Measurements from ENCODE around the gene TICAM2. TPM values are rescaled to one million over a fixed set of nuclear protein-coding genes. Genes with fewer than 3 reads are reported as not detected.

The TICAM2 gene
- total and polyA plus RNA-seq, 2 donors (not counting 1 experiment from before 2014, with no cell fraction given) = 0.55 to 5.4 TPM

DNA sequence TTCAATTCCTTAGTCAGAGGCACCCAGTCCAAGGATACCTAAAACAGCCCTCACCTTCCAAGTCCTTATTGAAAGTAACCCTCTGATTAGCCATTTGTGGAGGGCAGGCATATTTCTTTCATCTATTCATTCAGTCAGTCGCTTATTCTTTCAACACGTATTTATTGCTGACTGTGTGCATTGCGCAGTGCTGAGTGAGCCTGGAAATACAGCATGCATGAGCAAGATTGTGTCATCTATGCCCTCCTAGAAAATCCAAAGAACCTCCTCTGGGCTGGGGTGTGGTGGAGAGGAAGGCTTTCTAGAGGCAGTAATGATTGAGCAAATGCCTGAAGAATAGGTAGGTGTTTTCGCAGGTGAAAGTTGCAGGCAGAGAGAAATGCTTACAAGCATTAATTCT is 49.2 kb downstream of the TICAM2 start:
- Mint-ChIP-seq H3K4me1 (no peaks in the 10 kb centered on the region), H3K27me3 (no peaks in the 10 kb centered on the region), H3K27ac (no peak overlapping the region), H3K9me3 (ENCODE audit: insufficient read depth) (no peaks in the 10 kb centered on the region), H3K4me3 (no peak overlapping the region)
- POLR2A ChIA-PET = no interaction called here
- H3K4me2 ChIP-seq (replicated peaks; ENCODE audit: low read depth, low read length, poor library complexity, severe bottlenecking) = no peak overlapping the region
- H3K27ac ChIP-seq (ENCODE audit: low read length in 2 of 2) = no peak overlapping the region
- no peak overlapping the region for H2AFZ ChIP-seq (ENCODE audit: insufficient read depth, low read depth, low read length, poor library complexity, severe bottlenecking)
- no peaks in the 10 kb centered on the region for H3K79me2 ChIP-seq (ENCODE audit: control insufficient read depth, insufficient read depth, low read length)
- H3K9me3 ChIP-seq (ENCODE audit: control extremely low read depth in 1 of 3, control insufficient read depth in 2 of 3, insufficient read depth in 1 of 3, low read length in 2 of 3) = no peaks in the 10 kb centered on the region
- no peak overlapping the region for H3K9ac ChIP-seq (ENCODE audit: low read length)
- H3K36me3 ChIP-seq (replicated peaks in 1 of 2; ENCODE audit: control extremely low read depth in 1 of 2, control insufficient read depth in 1 of 2, extremely low read depth in 1 of 2, insufficient read depth in 2 of 2, low read length in 1 of 2) = no peaks in the 10 kb centered on the region
- TF ChIP-seq, protein P1, sequence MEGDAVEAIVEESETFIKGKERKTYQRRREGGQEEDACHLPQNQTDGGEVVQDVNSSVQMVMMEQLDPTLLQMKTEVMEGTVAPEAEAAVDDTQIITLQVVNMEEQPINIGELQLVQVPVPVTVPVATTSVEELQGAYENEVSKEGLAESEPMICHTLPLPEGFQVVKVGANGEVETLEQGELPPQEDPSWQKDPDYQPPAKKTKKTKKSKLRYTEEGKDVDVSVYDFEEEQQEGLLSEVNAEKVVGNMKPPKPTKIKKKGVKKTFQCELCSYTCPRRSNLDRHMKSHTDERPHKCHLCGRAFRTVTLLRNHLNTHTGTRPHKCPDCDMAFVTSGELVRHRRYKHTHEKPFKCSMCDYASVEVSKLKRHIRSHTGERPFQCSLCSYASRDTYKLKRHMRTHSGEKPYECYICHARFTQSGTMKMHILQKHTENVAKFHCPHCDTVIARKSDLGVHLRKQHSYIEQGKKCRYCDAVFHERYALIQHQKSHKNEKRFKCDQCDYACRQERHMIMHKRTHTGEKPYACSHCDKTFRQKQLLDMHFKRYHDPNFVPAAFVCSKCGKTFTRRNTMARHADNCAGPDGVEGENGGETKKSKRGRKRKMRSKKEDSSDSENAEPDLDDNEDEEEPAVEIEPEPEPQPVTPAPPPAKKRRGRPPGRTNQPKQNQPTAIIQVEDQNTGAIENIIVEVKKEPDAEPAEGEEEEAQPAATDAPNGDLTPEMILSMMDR (IDR thresholded peaks at IDR 0.05) = no peak
- no peak for TF ChIP-seq EZH2 (IDR thresholded peaks at IDR 0.05; ENCODE audit: borderline replicate concordance, insufficient read depth, low read depth, low read length, poor library complexity, severe bottlenecking)
- no peak for DNase-seq
- CTCF ChIA-PET = interaction anchor here (3.0 kb wide), 1 partner anchor 22 kb away, joined by 13 read pairs; no protein-coding TSS in a partner anchor
- H4K20me1 ChIP-seq (ENCODE audit: control insufficient read depth, insufficient read depth, low read length, poor library complexity, severe bottlenecking) = no peaks in the 10 kb centered on the region
- no peak overlapping the region for H3K4me3 ChIP-seq (ENCODE audit: control extremely low read depth in 1 of 5, extremely low read depth in 1 of 5, insufficient read depth in 1 of 5, low read depth in 2 of 5, low read length in 4 of 5)
- no peaks in the 10 kb centered on the region for H3K27me3 ChIP-seq (replicated peaks in 1 of 4; ENCODE audit: control extremely low read depth in 1 of 4, control insufficient read depth in 3 of 4, insufficient read depth in 4 of 4, low read length in 3 of 4)
- no peaks in the 10 kb centered on the region for H3K4me1 ChIP-seq (ENCODE audit: control insufficient read depth in 2 of 2, insufficient read depth in 2 of 2, low read length in 2 of 2)
- WGBS (ENCODE audit: insufficient coverage) = no CpG with 5 or more reads among the region's 4 CpGs
- no peak for ATAC-seq (ENCODE audit: low read depth)
- intact Hi-C loops (cut with micrococcal nuclease) = no loop called here

DNA sequence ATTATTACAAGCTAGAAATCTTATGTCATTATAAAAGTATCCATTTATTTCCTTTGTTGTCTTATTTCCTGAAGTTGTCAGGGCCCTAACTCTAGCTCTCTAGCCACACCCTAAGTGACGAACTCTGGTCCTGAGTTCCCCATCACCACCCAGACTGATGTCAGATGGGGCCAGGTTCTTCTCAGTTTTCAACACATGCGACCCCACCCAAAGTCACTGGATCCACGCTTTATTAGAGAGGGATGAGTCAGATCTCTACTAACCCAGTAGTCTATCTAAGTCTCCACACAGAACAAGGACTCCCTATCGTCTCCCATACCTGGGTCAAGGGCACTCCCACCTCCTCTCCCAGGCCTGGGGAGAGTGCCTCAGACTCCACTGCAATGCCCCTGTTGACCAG is 50.9 kb downstream of the TICAM2 start:
- DNase-seq = no peak
- peaks cover 2% of the 10 kb centered on the region for H3K79me2 ChIP-seq (ENCODE audit: control insufficient read depth, insufficient read depth, low read length)

More for the DNA sequence above, 50.9 kb downstream of the TICAM2 start:
- Histone ChIP-seq H3K9ac (ENCODE audit: low read length) (no peak overlapping the region), H3K4me2 (replicated peaks; ENCODE audit: low read depth, low read length, poor library complexity, severe bottlenecking) (no peak overlapping the region), H2AFZ (ENCODE audit: insufficient read depth, low read depth, low read length, poor library complexity, severe bottlenecking) (no peak overlapping the region), H3K27me3 (replicated peaks in 1 of 4; ENCODE audit: control extremely low read depth in 1 of 4, control insufficient read depth in 3 of 4, insufficient read depth in 4 of 4, low read length in 3 of 4) (no peaks in the 10 kb centered on the region), H3K36me3 (replicated peaks in 1 of 2; ENCODE audit: control extremely low read depth in 1 of 2, control insufficient read depth in 1 of 2, extremely low read depth in 1 of 2, insufficient read depth in 2 of 2, low read length in 1 of 2) (no peaks in the 10 kb centered on the region), H3K27ac (ENCODE audit: low read length in 2 of 2) (no peak overlapping the region), H4K20me1 (ENCODE audit: control insufficient read depth, insufficient read depth, low read length, poor library complexity, severe bottlenecking) (no peaks in the 10 kb centered on the region), H3K4me1 (ENCODE audit: control insufficient read depth in 2 of 2, insufficient read depth in 2 of 2, low read length in 2 of 2) (no peaks in the 10 kb centered on the region), H3K9me3 (ENCODE audit: control extremely low read depth in 1 of 3, control insufficient read depth in 2 of 3, insufficient read depth in 1 of 3, low read length in 2 of 3) (peaks cover 0 to 4% (median 0%) of the 10 kb centered on the region in 3 donors), H3K4me3 (ENCODE audit: control extremely low read depth in 1 of 5, extremely low read depth in 1 of 5, insufficient read depth in 1 of 5, low read depth in 2 of 5, low read length in 4 of 5) (no peak overlapping the region)
- POLR2A ChIA-PET = no interaction called here
- WGBS (ENCODE audit: insufficient coverage) = 64% methylated on average over 2 of the region's 4 CpGs
- CTCF ChIA-PET = interaction anchor here (0.5 to 3.0 kb wide), 3 partner anchors 16 to 109 kb away, joined by 3 to 13 read pairs (median 4); no protein-coding TSS in a partner anchor
- H3K4me1 Mint-ChIP-seq = no peaks in the 10 kb centered on the region
- intact Hi-C loops (cut with micrococcal nuclease) = no loop called here
- no peaks in the 10 kb centered on the region for H3K27me3 Mint-ChIP-seq
- ATAC-seq (ENCODE audit: low read depth) = no peak
- H3K27ac Mint-ChIP-seq = no peak overlapping the region
- no peak overlapping the region for H3K4me3 Mint-ChIP-seq
- TF ChIP-seq, protein P1 (IDR thresholded peaks at IDR 0.05) = no peak
- TF ChIP-seq EZH2 (IDR thresholded peaks at IDR 0.05; ENCODE audit: borderline replicate concordance, insufficient read depth, low read depth, low read length, poor library complexity, severe bottlenecking) = no peak
- no peaks in the 10 kb centered on the region for H3K9me3 Mint-ChIP-seq (ENCODE audit: insufficient read depth)

Data from B cell (primary cell).